Kidney (tissue), 14 donors: ENCODE results near the gene RSPO1. TPM values are rescaled to one million over a fixed set of nuclear protein-coding genes. Genes with fewer than 3 reads are reported as not detected.

Experiments used
- DNase-seq, 5 donors: peaks; one replicate each; pipeline ENCODE4 v3.0.0-alpha.2; 2013 to 2020
- FAIRE-seq: peaks from 2 replicates; lab custom pipeline; 2012; peaks lifted over from hg19 to GRCh38; lab: Jason Lieb, UNC
- H3K27ac ChIP-seq, 2 donors: one replicate each; pipeline ENCODE4 v1.7.0; 2013; ENCODE audit warnings: low read depth in 2 of 2, low read length in 2 of 2, inconsistent platforms in 1 of 2
- H3K27me3 ChIP-seq: one replicate; pipeline ENCODE4 v1.7.1; 2013; ENCODE audit warnings: low read length, inconsistent platforms; ENCODE audit not compliant: control insufficient read depth, insufficient read depth
- H3K36me3 ChIP-seq, 3 donors: one replicate each; pipeline versions ENCODE4 v1.7.0 to v1.7.1; 2013; ENCODE audit warnings: low read length in 3 of 3, control low read depth in 1 of 3, inconsistent platforms in 1 of 3; ENCODE audit not compliant: insufficient read depth in 3 of 3, control insufficient read depth in 2 of 3
- H3K4me1 ChIP-seq, 3 donors: one replicate each; pipeline versions ENCODE4 v1.7.0 to v1.7.1; 2013; ENCODE audit warnings: low read length in 3 of 3, inconsistent platforms in 1 of 3, low read depth in 1 of 3; ENCODE audit not compliant: control insufficient read depth in 2 of 3, insufficient read depth in 2 of 3
- H3K4me3 ChIP-seq, 3 donors: one replicate each; pipeline versions ENCODE4 v1.7.0 to v1.8.1; 2013; ENCODE audit warnings: low read length in 3 of 3, control low read depth in 1 of 3, inconsistent platforms in 1 of 3
- H3K9ac ChIP-seq, 3 donors: one replicate each; pipeline versions ENCODE4 v1.7.0 to v1.7.1; 2013; ENCODE audit warnings: low read length in 3 of 3, control low read depth in 1 of 3, inconsistent platforms in 1 of 3
- H3K9me3 ChIP-seq, 3 donors: one replicate each; pipeline versions ENCODE4 v1.7.0 to v1.7.1; 2013; ENCODE audit warnings: low read length in 3 of 3, control low read depth in 1 of 3, inconsistent platforms in 1 of 3; ENCODE audit not compliant: control insufficient read depth in 2 of 3, insufficient read depth in 1 of 3
- intact Hi-C: fragments of 100-400 bp; cut with DNase I; formaldehyde crosslinking; loops from one replicate; pipeline ENCODE4 v1.11.1; 2022
- polyA plus RNA-seq: library from polyadenylated mRNA; stranded (reverse); fragments of 350-450 nt; fragmentation: Illumina TruSeq; extraction: RNeasy Lipid Tissue Mini Kit (QIAGEN cat#74804); gene quantifications from one replicate; pipeline ENCODE4 v1.2.3, GENCODE V29; 2014; ENCODE audit warnings: low read depth, low replicate concordance; ENCODE audit not compliant: insufficient read depth
- total RNA-seq: library from RNA; stranded (reverse); fragmentation: NEBNext Ultra II Directional; extraction: Animal tissue kit (Norgen Biotek cat#: 25700); gene quantifications from one replicate; pipeline ENCODE4 v1.2.1, GENCODE V29; 2021
- TF ChIP-seq, protein P1 (sequence below): IDR thresholded peaks from 3 replicates; pipeline ENCODE4 v1.5.1; 2012; ENCODE audit warnings: mild to moderate bottlenecking, moderate library complexity, borderline replicate concordance; ENCODE audit not compliant: insufficient read depth; ENCODE audit errors: extremely low read depth
- donor health status: control.
- donor health status: control.
- donor health status: control.
- donor health status: control.
- donor health status: control.
- donor health status: DM: yes; HTN: yes; CAD: no.
- donor health status: Normal renal cell carcinoma (clear cell type).

The RSPO1 gene
- total and polyA plus RNA-seq, 2 donors from 2014 or later, result 0.19 to 0.26 TPM

GRCh38 chr1:37680933-37681332, 46.2 kb upstream of the RSPO1 start:
- Histone ChIP-seq H3K9me3 (no peaks in the 10 kb centered on the region), H3K4me3 (no peak overlapping the region), H3K27me3 (no peaks in the 10 kb centered on the region), H3K9ac (no peak overlapping the region), H3K4me1 (no peaks in the 10 kb centered on the region), H3K27ac (no peak overlapping the region), H3K36me3 (peaks cover 4 to 27% (median 15%) of the 10 kb centered on the region in 3 donors)
- FAIRE-seq (no peak), DNase-seq (no peak)
- intact Hi-C loops, result loop anchor here (10.0 kb wide), 1 partner anchor 226 kb away; no protein-coding TSS in a partner anchor
- TF ChIP-seq, protein P1, sequence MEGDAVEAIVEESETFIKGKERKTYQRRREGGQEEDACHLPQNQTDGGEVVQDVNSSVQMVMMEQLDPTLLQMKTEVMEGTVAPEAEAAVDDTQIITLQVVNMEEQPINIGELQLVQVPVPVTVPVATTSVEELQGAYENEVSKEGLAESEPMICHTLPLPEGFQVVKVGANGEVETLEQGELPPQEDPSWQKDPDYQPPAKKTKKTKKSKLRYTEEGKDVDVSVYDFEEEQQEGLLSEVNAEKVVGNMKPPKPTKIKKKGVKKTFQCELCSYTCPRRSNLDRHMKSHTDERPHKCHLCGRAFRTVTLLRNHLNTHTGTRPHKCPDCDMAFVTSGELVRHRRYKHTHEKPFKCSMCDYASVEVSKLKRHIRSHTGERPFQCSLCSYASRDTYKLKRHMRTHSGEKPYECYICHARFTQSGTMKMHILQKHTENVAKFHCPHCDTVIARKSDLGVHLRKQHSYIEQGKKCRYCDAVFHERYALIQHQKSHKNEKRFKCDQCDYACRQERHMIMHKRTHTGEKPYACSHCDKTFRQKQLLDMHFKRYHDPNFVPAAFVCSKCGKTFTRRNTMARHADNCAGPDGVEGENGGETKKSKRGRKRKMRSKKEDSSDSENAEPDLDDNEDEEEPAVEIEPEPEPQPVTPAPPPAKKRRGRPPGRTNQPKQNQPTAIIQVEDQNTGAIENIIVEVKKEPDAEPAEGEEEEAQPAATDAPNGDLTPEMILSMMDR, result no peak

DNA sequence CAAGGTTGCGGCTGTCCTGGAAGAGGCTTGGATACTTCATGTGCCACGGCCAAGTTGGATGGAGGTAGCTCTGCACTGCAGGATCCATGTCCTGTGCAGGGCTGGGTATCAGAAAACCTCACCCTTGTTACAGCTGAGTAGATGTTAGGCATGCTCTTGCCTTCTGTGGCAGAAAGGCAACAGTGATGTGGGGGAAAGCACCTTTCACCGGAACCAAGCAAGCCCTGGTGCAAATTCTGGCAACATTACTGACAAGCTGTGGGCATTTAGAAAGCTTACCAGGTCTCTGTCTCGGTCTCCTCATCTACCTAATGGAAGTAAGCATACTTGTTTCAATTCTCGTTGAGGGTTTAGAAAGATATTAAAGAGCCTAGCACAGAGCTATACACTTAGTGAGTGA, 43.1 kb upstream of the RSPO1 start:
- H3K9ac ChIP-seq, result no peak overlapping the region
- no peaks in the 10 kb centered on the region for H3K4me1 ChIP-seq
- FAIRE-seq (no peak), DNase-seq (no peak)
- no peaks in the 10 kb centered on the region for H3K27me3 ChIP-seq
- H3K9me3 ChIP-seq, result no peaks in the 10 kb centered on the region
- no peak overlapping the region for H3K4me3 ChIP-seq
- intact Hi-C loops, result no loop called here
- H3K36me3 ChIP-seq, result peaks cover 2 to 3% (median 3%) of the 10 kb centered on the region in 3 donors
- TF ChIP-seq, protein P1, result no peak
- H3K27ac ChIP-seq, result no peak overlapping the region

GRCh38 chr1:37677143-37677439, 42.4 kb upstream of the RSPO1 start:
- no peak for DNase-seq
- no peaks in the 10 kb centered on the region for H3K9me3 ChIP-seq
- TF ChIP-seq, protein P1, result no peak
- no peaks in the 10 kb centered on the region for H3K27me3 ChIP-seq
- H3K4me1 ChIP-seq, result no peaks in the 10 kb centered on the region
- H3K9ac ChIP-seq, result no peak overlapping the region
- intact Hi-C loops, result no loop called here
- H3K4me3 ChIP-seq, result no peak overlapping the region
- no peak for FAIRE-seq
- H3K36me3 ChIP-seq, result peaks cover 0 to 2% (median 0%) of the 10 kb centered on the region in 3 donors
- no peak overlapping the region for H3K27ac ChIP-seq
